B cell (primary cell): ENCODE measurements around the gene ZCCHC3. TPM values are rescaled to one million over a fixed set of nuclear protein-coding genes. Genes with fewer than 3 reads are reported as not detected.

Experiments used
- ATAC-seq: fragments of 200-7000 bp; cut with Tn5 transposase; one replicate; pipeline ENCODE4 v1.10.0; 2021; ENCODE audit warnings: low read depth, mild to moderate bottlenecking, moderate number of reproducible peaks, moderate library complexity
- CTCF ChIA-PET: fragments of 350-600 bp; sonication (Branson Sonifier 250); formaldehyde crosslinking; loops from one replicate; lab custom pipeline; 2021; ENCODE audit warnings: antibody characterized with exemption, inconsistent platforms; lab: Charles Lee
- POLR2A ChIA-PET: fragments of 350-600 bp; sonication (Branson Sonifier 250); formaldehyde crosslinking; loops from one replicate; lab custom pipeline; 2021; ENCODE audit warnings: antibody characterized with exemption; lab: Charles Lee
- DNase-seq: peaks from one replicate; pipeline ENCODE4 v3.0.0; 2013
- H2AFZ ChIP-seq: 2 replicates; pipeline ENCODE4 v1.6.1; 2012; ENCODE audit warnings: mild to moderate bottlenecking, low read depth, low read length; ENCODE audit not compliant: insufficient read depth, poor library complexity, severe bottlenecking
- H3K27ac ChIP-seq, 2 donors: 1 replicate in 1 of 2; 2 replicates in 1 of 2; pipeline ENCODE4 v1.5.1; 2012 to 2013; ENCODE audit warnings: low read length in 2 of 2, mild to moderate bottlenecking in 2 of 2, moderate library complexity in 1 of 2
- H3K27me3 ChIP-seq, 4 experiments: fragments of 200-600 bp in 1 of 4; sonication (generic) in 1 of 4; replicated peaks in 1 of 4; 1 replicate in 2 of 4; 2 replicates in 2 of 4; pipeline versions ENCODE4 v1.6.1 to v1.7.0; 2013 to 2016; ENCODE audit warnings: low read length in 3 of 4, mild to moderate bottlenecking in 2 of 4, mixed read lengths in 1 of 4, moderate library complexity in 1 of 4; ENCODE audit not compliant: insufficient read depth in 4 of 4, control insufficient read depth in 3 of 4; ENCODE audit errors: control extremely low read depth in 1 of 4
- H3K36me3 ChIP-seq, 2 experiments: replicated peaks in 1 of 2; 1 replicate in 1 of 2; 2 replicates in 1 of 2; pipeline versions ENCODE4 v1.6.1 to v1.7.1; 2013; ENCODE audit warnings: low read length in 1 of 2; ENCODE audit not compliant: insufficient read depth in 2 of 2, control insufficient read depth in 1 of 2; ENCODE audit errors: control extremely low read depth in 1 of 2, extremely low read depth in 1 of 2
- H3K4me1 ChIP-seq, 2 donors: fragments of 200-600 bp in 1 of 2; sonication (generic) in 1 of 2; 1 replicate in 1 of 2; 2 replicates in 1 of 2; pipeline versions ENCODE4 v1.5.1 to v1.6.1; 2013 to 2017; ENCODE audit warnings: low read length in 2 of 2; ENCODE audit not compliant: control insufficient read depth in 2 of 2, insufficient read depth in 2 of 2
- H3K4me2 ChIP-seq: replicated peaks from 2 replicates; pipeline ENCODE3; 2012; ENCODE audit warnings: mild to moderate bottlenecking, low read depth, low read length; ENCODE audit not compliant: poor library complexity, severe bottlenecking
- H3K4me3 ChIP-seq, 5 experiments: fragments of 200-600 bp in 1 of 5; sonication (generic) in 1 of 5; 1 replicate in 3 of 5; 2 replicates in 2 of 5; pipeline versions ENCODE4 v1.5.1 to v1.7.0; 2011 to 2016; ENCODE audit warnings: low read length in 4 of 5, mild to moderate bottlenecking in 4 of 5, low read depth in 2 of 5, control low read depth in 1 of 5, moderate library complexity in 1 of 5; ENCODE audit not compliant: insufficient read depth in 1 of 5; ENCODE audit errors: control extremely low read depth in 1 of 5, extremely low read depth in 1 of 5
- H3K79me2 ChIP-seq: fragments of 200-600 bp; sonication (generic); one replicate; pipeline ENCODE4 v1.6.0; 2016; ENCODE audit warnings: low read length; ENCODE audit not compliant: control insufficient read depth, insufficient read depth
- H3K9ac ChIP-seq: fragments of 200-600 bp; sonication (generic); 2 replicates; pipeline ENCODE4 v1.6.1; 2017; ENCODE audit warnings: mild to moderate bottlenecking, low read length, moderate library complexity
- H3K9me3 ChIP-seq, 3 donors: one replicate each; pipeline versions ENCODE4 v1.6.1 to v1.7.1; 2013; ENCODE audit warnings: low read length in 2 of 3; ENCODE audit not compliant: control insufficient read depth in 2 of 3, insufficient read depth in 1 of 3; ENCODE audit errors: control extremely low read depth in 1 of 3
- H4K20me1 ChIP-seq: 2 replicates; pipeline ENCODE4 v1.6.0; 2012; ENCODE audit warnings: mild to moderate bottlenecking, low read length; ENCODE audit not compliant: insufficient read depth, control insufficient read depth, poor library complexity, severe bottlenecking
- H3K27ac Mint-ChIP-seq: one replicate; pipeline ENCODE4 v1.8.0; 2021; ENCODE audit warnings: mixed read lengths
- H3K27me3 Mint-ChIP-seq: one replicate; pipeline ENCODE4 v1.8.0; 2021; ENCODE audit warnings: mixed read lengths
- H3K4me1 Mint-ChIP-seq: one replicate; pipeline ENCODE4 v1.8.0; 2021; ENCODE audit warnings: mixed read lengths
- H3K4me3 Mint-ChIP-seq: one replicate; pipeline ENCODE4 v1.8.0; 2021; ENCODE audit warnings: mixed read lengths
- H3K9me3 Mint-ChIP-seq: one replicate; pipeline ENCODE4 v1.8.0; 2022; ENCODE audit warnings: mixed read lengths; ENCODE audit not compliant: insufficient read depth
- EZH2 ChIP-seq: IDR thresholded peaks from 2 replicates; pipeline ENCODE4 v1.6.1; 2012; ENCODE audit warnings: borderline replicate concordance, low read depth, mild to moderate bottlenecking, moderate library complexity, low read length; ENCODE audit not compliant: insufficient read depth, poor library complexity, severe bottlenecking
- intact Hi-C: fragments of 100-400 bp; cut with micrococcal nuclease; formaldehyde crosslinking; loops from one replicate; pipeline ENCODE4 v1.10.0; 2022
- polyA plus RNA-seq: library from polyadenylated mRNA; depleted of rRNA; stranded (reverse); fragments of >200 nt; gene quantifications from 2 replicates; pipeline ENCODE4 v1.2.3, GENCODE V29; 2012
- total RNA-seq, 2 donors: library from RNA; stranded (reverse); fragments of 120-200 nt in 1 of 2; gene quantifications; 1 replicate in 1 of 2; 2 replicates in 1 of 2; pipeline versions ENCODE4 v1.2.3 to v1.2.4, GENCODE V29; 2013 to 2022
- TF ChIP-seq, protein P1 (sequence below): fragments of 200-600 bp; IDR thresholded peaks from one replicate; pipeline ENCODE4 v1.8.0; 2022; ENCODE audit warnings: antibody characterized with exemption, mild to moderate bottlenecking

The ZCCHC3 gene
- total and polyA plus RNA-seq, 2 donors (not counting 1 experiment from before 2014, with no cell fraction given), result 12.8 to 35.7 TPM

DNA sequence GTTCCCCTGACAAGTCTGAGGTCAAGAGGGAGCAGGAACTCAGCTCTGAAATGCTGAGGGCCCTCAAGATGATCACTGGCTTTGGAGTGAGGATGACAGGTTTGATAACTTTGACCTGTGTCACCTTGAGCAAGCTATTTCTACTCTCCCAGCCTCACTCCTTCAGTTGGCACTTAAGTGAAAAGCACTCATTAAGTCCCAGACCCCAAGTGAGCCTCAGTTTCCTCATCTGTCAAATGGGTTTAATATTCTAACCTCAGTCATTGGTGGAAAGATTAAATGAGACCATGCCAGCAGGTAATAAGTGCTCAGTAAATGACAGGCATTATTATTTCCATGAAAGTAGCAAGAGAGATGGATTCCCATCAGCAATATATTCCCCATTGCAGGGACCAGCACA is 25.8 kb upstream of the ZCCHC3 start:
- Mint-ChIP-seq H3K27ac (no peak overlapping the region), H3K27me3 (no peaks in the 10 kb centered on the region), H3K9me3 (no peaks in the 10 kb centered on the region), H3K4me1 (peaks cover 7% of the 10 kb centered on the region), H3K4me3 (no peak overlapping the region)
- H3K9me3 ChIP-seq, result no peaks in the 10 kb centered on the region
- H3K9ac ChIP-seq, result no peak overlapping the region
- intact Hi-C loops, result no loop called here
- ChIA-PET POLR2A (no interaction called here), CTCF (no interaction called here)
- H3K79me2 ChIP-seq, result no peaks in the 10 kb centered on the region
- no peak overlapping the region for H2AFZ ChIP-seq
- no peak for TF ChIP-seq EZH2
- TF ChIP-seq, protein P1, sequence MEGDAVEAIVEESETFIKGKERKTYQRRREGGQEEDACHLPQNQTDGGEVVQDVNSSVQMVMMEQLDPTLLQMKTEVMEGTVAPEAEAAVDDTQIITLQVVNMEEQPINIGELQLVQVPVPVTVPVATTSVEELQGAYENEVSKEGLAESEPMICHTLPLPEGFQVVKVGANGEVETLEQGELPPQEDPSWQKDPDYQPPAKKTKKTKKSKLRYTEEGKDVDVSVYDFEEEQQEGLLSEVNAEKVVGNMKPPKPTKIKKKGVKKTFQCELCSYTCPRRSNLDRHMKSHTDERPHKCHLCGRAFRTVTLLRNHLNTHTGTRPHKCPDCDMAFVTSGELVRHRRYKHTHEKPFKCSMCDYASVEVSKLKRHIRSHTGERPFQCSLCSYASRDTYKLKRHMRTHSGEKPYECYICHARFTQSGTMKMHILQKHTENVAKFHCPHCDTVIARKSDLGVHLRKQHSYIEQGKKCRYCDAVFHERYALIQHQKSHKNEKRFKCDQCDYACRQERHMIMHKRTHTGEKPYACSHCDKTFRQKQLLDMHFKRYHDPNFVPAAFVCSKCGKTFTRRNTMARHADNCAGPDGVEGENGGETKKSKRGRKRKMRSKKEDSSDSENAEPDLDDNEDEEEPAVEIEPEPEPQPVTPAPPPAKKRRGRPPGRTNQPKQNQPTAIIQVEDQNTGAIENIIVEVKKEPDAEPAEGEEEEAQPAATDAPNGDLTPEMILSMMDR, result no peak
- no peaks in the 10 kb centered on the region for H3K27me3 ChIP-seq
- no peak overlapping the region for H3K4me2 ChIP-seq
- no peak overlapping the region for H3K4me3 ChIP-seq
- no peaks in the 10 kb centered on the region for H3K36me3 ChIP-seq
- DNase-seq (no peak), ATAC-seq (no peak)
- H3K27ac ChIP-seq, result no peak overlapping the region
- peaks cover 2 to 7% of the 10 kb centered on the region in 2 donors for H3K4me1 ChIP-seq
- H4K20me1 ChIP-seq, result no peaks in the 10 kb centered on the region

DNA sequence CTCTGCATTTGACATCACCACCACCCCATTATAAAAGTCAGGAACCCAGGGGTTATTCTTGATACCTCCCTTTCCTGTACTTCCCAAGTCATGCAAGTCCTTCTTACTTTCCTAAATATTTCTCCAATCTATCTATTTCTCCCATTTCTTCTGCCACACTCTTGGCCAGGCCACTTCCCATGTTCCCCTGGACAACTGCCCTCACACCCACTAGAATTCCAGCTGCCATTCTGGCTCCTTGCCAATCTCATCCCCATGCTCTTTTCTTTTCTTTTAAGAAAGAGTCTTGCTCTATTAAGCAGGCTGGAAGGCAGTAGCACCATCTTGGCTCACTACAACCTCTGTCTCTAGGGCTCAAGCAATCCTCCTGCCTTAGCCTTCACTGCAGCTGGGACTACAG is 24.7 kb upstream of the ZCCHC3 start:
- Mint-ChIP-seq H3K4me1 (no peaks in the 10 kb centered on the region), H3K27me3 (no peaks in the 10 kb centered on the region), H3K4me3 (no peak overlapping the region), H3K27ac (no peak overlapping the region), H3K9me3 (no peaks in the 10 kb centered on the region)
- Histone ChIP-seq H3K9me3 (no peaks in the 10 kb centered on the region), H4K20me1 (no peaks in the 10 kb centered on the region), H3K36me3 (peaks cover 0 to 4% of the 10 kb centered on the region in 2 experiments), H3K4me2 (no peak overlapping the region), H2AFZ (no peak overlapping the region), H3K27me3 (no peaks in the 10 kb centered on the region), H3K4me3 (no peak overlapping the region), H3K79me2 (no peaks in the 10 kb centered on the region), H3K27ac (no peak overlapping the region), H3K9ac (no peak overlapping the region), H3K4me1 (no peaks in the 10 kb centered on the region)
- POLR2A ChIA-PET, result no interaction called here
- intact Hi-C loops, result no loop called here
- no peak for DNase-seq
- TF ChIP-seq EZH2, result no peak
- CTCF ChIA-PET, result no interaction called here
- no peak for ATAC-seq
